ENCODE results near the gene B4GALNT4.
"Not testable (repeated sequence)": the region's sequence is repeated elsewhere in the genome, so short reads cannot be mapped to it uniquely, and the experiment has no call there.

Gene B4GALNT4

GRCh38 chr11:375065-376025, 6.0 kb downstream of the B4GALNT4 start:
- DNase-seq (ENCODE audit: low spot score), result no peak

- DNase-seq (ENCODE audit: low spot score), result no peak
These were observed 7.4 kb downstream of the B4GALNT4 start for GRCh38 chr11:376531-377173.

- DNase-seq (ENCODE audit: low spot score), result no peak
These were observed 8.0 kb downstream of the B4GALNT4 start for GRCh38 chr11:377174-377865.

- no peak for DNase-seq (ENCODE audit: low spot score)
These were observed 8.7 kb downstream of the B4GALNT4 start for GRCh38 chr11:377883-378500.

GRCh38 chr11:379205-380094, 10.2 kb downstream of the B4GALNT4 start:
- no peak for DNase-seq (ENCODE audit: low spot score)

- DNase-seq (ENCODE audit: low spot score), result no peak
These were observed 10.8 kb downstream of the B4GALNT4 start for GRCh38 chr11:380095-380480.

GRCh38 chr11:380491-380890, 11.2 kb downstream of the B4GALNT4 start:
- DNase-seq (ENCODE audit: low spot score), result no peak

- no peak for DNase-seq (ENCODE audit: low spot score)
These were observed 11.7 kb downstream of the B4GALNT4 start for GRCh38 chr11:380996-381395.

- no peak for DNase-seq (ENCODE audit: low spot score)
These were observed 12.3 kb downstream of the B4GALNT4 start for GRCh38 chr11:381501-382072.

- DNase-seq (ENCODE audit: low spot score), result no peak
These were observed 12.9 kb downstream of the B4GALNT4 start for GRCh38 chr11:382081-382629.

- DNase-seq (ENCODE audit: low spot score), result no peak
These were observed 14.1 kb downstream of the B4GALNT4 start for GRCh38 chr11:383431-383830.

- no peak for DNase-seq (ENCODE audit: low spot score)
These were observed 15.2 kb downstream of the B4GALNT4 start for GRCh38 chr11:384511-384910.

- no peak for DNase-seq (ENCODE audit: low spot score)
These were observed 16.5 kb downstream of the B4GALNT4 start for GRCh38 chr11:385594-386351.

- no peak for DNase-seq (ENCODE audit: low spot score)
These were observed 17.2 kb downstream of the B4GALNT4 start for GRCh38 chr11:386483-386882.

GRCh38 chr11:387193-387793, 18.0 kb downstream of the B4GALNT4 start:
- no peak for DNase-seq (ENCODE audit: low spot score)

- DNase-seq (ENCODE audit: low spot score), result not testable (repeated sequence)
These were observed 20.1 kb downstream of the B4GALNT4 start for GRCh38 chr11:389369-389768.

- DNase-seq (ENCODE audit: low spot score), result no peak
These were observed 20.9 kb downstream of the B4GALNT4 start for GRCh38 chr11:390175-390574.

- no peak for DNase-seq (ENCODE audit: low spot score)
These were observed 22.1 kb downstream of the B4GALNT4 start for GRCh38 chr11:391117-392017.
